Smooth muscle cell (in vitro differentiated cells): ENCODE results near the gene PDIK1L. TPM values are rescaled to one million over a fixed set of nuclear protein-coding genes. Genes with fewer than 3 reads are reported as not detected.

Source experiments
- DNase-seq: peaks from one replicate; lab custom pipeline; 2025; ENCODE audit not compliant: unreplicated experiment; lab: John Stamatoyannopoulos, UW
- H2AFZ ChIP-seq: fragments of 200-600 bp; sonication (generic); 2 replicates; pipeline ENCODE4 v1.6.0; 2016; ENCODE audit warnings: antibody characterized with exemption, low read depth, mild to moderate bottlenecking
- H3F3A ChIP-seq: fragments of 200-600 bp; sonication (generic); 2 replicates; pipeline ENCODE4 v1.6.0; 2017; ENCODE audit warnings: antibody characterized with exemption, low read depth
- H3K27ac ChIP-seq: fragments of 200-600 bp; sonication (generic); 2 replicates; pipeline ENCODE4 v1.5.1; 2016; ENCODE audit warnings: low read depth, mild to moderate bottlenecking
- H3K27me3 ChIP-seq: fragments of 200-600 bp; sonication (generic); 2 replicates; pipeline ENCODE4 v1.6.1; 2016; ENCODE audit warnings: low read depth, mild to moderate bottlenecking
- H3K36me3 ChIP-seq: fragments of 200-600 bp; sonication (generic); 2 replicates; pipeline ENCODE4 v1.5.1; 2016; ENCODE audit warnings: low read depth
- H3K4me1 ChIP-seq: fragments of 200-600 bp; sonication (generic); 2 replicates; pipeline ENCODE4 v1.5.1; 2016; ENCODE audit warnings: low read depth
- H3K4me2 ChIP-seq: fragments of 200-600 bp; sonication (generic); 2 replicates; pipeline ENCODE4 v1.6.0; 2016; ENCODE audit warnings: mild to moderate bottlenecking
- H3K4me3 ChIP-seq: fragments of 200-600 bp; sonication (generic); 2 replicates; pipeline ENCODE4 v1.5.1; 2016; ENCODE audit warnings: mild to moderate bottlenecking
- H3K79me2 ChIP-seq: fragments of 200-600 bp; sonication (generic); 2 replicates; pipeline ENCODE4 v1.6.0; 2016; ENCODE audit warnings: low read depth, mild to moderate bottlenecking
- H3K9ac ChIP-seq: fragments of 200-600 bp; sonication (generic); 2 replicates; pipeline ENCODE4 v1.6.0; 2016; ENCODE audit warnings: low read depth
- H3K9me3 ChIP-seq: fragments of 200-600 bp; sonication (generic); replicated peaks from 2 replicates; pipeline ENCODE4 v1.5.1; 2016; ENCODE audit warnings: low read depth
- H4K20me1 ChIP-seq: fragments of 200-600 bp; sonication (generic); 2 replicates; pipeline ENCODE4 v1.6.0; 2016; ENCODE audit warnings: low read depth
- WGBS: methylation state at CpG from one replicate; pipeline ENCODE4 v1.1.7; 2016; ENCODE audit warnings: low lambda C conversion rate; 5-methylcytosine and 5-hydroxymethylcytosine counted together
- polyA plus RNA-seq: library from polyadenylated mRNA; unstranded; fragments of >200 nt; fragmentation: Nextera tagmentation; extraction: Ambion mirVana; gene quantifications from 2 replicates; pipeline ENCODE4 v1.2.1, GENCODE V29; 2016
- total RNA-seq: library from RNA; depleted of rRNA; stranded (reverse); fragments of >200 nt; gene quantifications from 2 replicates; pipeline ENCODE4 v1.2.3, GENCODE V29; 2014
- TF ChIP-seq, protein P1 (sequence below): fragments of 200-600 bp; sonication (generic); IDR thresholded peaks from 2 replicates; pipeline ENCODE4 v1.5.1; 2017; ENCODE audit warnings: borderline replicate concordance, mild to moderate bottlenecking, antibody characterized with exemption; ENCODE audit not compliant: insufficient read depth, poor library complexity, severe bottlenecking

The PDIK1L gene
- total and polyA plus RNA-seq, 2 experiments from 2014 or later: 1.9 to 3.7 TPM

DNA sequence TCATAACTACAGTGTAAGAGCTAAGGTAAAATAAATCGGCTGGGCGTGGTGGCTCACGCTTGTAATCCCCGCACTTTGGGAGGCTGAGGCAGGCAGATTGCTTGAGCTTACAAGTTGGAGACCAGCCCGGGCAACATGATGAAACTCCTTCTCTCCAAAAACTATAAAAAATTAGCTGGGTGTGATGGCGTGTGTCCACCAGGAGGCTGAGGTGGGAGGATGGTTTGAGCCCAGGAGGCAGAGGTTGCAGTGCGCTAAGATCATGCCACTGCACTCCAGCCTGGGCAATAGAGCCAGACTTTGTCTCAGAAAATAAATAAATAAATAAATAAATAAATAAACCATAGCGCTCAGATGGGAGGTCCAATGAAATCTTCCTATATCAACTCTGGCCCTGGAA is 30.5 kb downstream of the PDIK1L start:
- no peaks in the 10 kb centered on the region for H3K4me1 ChIP-seq
- H3K27ac ChIP-seq: no peak overlapping the region
- no peak overlapping the region for H3K9ac ChIP-seq
- no peak for DNase-seq
- no peak overlapping the region for H3K4me3 ChIP-seq
- no peaks in the 10 kb centered on the region for H3K79me2 ChIP-seq
- no peak overlapping the region for H2AFZ ChIP-seq
- no peak overlapping the region for H3K4me2 ChIP-seq
- H4K20me1 ChIP-seq: no peaks in the 10 kb centered on the region
- no peaks in the 10 kb centered on the region for H3K27me3 ChIP-seq
- WGBS: 92% methylated on average over 8 of the region's 8 CpGs
- H3K36me3 ChIP-seq: no peaks in the 10 kb centered on the region
- TF ChIP-seq, protein P1, sequence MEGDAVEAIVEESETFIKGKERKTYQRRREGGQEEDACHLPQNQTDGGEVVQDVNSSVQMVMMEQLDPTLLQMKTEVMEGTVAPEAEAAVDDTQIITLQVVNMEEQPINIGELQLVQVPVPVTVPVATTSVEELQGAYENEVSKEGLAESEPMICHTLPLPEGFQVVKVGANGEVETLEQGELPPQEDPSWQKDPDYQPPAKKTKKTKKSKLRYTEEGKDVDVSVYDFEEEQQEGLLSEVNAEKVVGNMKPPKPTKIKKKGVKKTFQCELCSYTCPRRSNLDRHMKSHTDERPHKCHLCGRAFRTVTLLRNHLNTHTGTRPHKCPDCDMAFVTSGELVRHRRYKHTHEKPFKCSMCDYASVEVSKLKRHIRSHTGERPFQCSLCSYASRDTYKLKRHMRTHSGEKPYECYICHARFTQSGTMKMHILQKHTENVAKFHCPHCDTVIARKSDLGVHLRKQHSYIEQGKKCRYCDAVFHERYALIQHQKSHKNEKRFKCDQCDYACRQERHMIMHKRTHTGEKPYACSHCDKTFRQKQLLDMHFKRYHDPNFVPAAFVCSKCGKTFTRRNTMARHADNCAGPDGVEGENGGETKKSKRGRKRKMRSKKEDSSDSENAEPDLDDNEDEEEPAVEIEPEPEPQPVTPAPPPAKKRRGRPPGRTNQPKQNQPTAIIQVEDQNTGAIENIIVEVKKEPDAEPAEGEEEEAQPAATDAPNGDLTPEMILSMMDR: no peak
- H3K9me3 ChIP-seq: no peaks in the 10 kb centered on the region
- H3F3A ChIP-seq: no peaks in the 10 kb centered on the region

DNA sequence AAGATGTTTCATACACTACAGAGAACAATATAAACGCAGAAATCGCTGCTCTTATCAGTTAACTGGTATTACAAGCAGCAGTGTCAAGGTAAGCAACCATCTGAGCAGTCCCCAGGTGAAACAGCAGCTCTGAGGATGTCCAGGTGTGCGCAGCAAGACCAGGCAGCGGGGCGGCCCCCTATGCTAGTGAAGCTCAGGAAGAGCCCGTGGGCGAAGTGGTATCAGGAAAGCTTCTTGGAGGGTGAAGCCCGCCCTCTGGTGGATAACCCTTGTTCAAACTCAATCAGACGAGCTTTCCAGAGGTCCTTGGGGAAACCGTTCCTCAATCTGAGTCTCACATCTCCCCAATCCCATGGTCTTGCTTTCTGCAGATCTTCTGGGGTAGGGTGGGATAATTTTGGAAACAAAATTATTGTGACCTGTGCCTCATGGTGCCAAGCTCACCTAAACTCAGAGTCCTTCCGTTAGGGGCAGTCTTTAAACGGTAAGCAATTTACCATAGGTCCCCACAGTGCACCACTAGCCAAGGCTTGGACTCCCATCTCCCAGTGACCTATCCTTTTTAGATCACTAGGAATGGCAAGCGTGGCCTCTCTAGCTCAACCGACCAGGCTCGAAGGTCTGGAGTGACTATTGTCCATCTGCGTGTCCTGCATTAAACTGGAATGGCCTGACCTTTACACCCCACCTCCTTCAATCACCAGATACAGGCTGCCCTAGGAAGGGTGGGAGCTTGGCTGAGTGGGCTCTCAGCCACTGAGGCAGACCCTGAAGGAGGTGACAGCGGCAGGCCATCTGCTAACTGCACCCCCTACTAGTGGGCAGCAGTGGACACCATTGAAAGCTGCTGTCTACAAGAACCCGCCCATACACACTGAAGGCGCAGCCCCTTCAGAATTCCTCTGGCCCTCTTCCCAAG is 33.7 kb downstream of the PDIK1L start:
- H3K9ac ChIP-seq: no peak overlapping the region
- no peaks in the 10 kb centered on the region for H3F3A ChIP-seq
- H3K4me2 ChIP-seq: peak overlapping the region; percentile 10
- H3K27me3 ChIP-seq: no peaks in the 10 kb centered on the region
- H3K36me3 ChIP-seq: no peaks in the 10 kb centered on the region
- H3K9me3 ChIP-seq: no peaks in the 10 kb centered on the region
- H2AFZ ChIP-seq: peak overlapping the region; percentile 40
- H3K79me2 ChIP-seq: no peaks in the 10 kb centered on the region
- no peak overlapping the region for H3K27ac ChIP-seq
- H3K4me1 ChIP-seq: no peaks in the 10 kb centered on the region
- no peaks in the 10 kb centered on the region for H4K20me1 ChIP-seq
- 30% methylated on average over 19 of the region's 19 CpGs for WGBS
- TF ChIP-seq, protein P1: peak; percentile 72
- DNase-seq: peak; percentile 21
- H3K4me3 ChIP-seq: no peak overlapping the region

DNA sequence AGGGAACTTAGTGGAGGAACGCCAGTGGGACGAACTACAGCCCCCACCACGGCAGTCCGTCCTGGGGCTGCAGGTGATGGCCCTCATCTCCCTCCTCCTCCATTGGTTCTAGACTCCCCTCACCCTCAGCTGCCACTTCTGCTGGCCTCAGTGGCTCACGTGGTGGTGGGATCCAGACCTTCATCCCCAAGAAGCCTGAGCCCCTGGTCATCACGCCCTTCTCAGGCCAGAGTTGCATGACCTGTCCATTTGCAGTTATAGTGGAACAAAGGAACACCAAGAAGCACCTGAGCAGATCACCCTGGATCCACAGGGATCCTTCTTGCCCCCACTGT is 34.3 kb downstream of the PDIK1L start:
- no peaks in the 10 kb centered on the region for H3K4me1 ChIP-seq
- H3K4me2 ChIP-seq: no peak overlapping the region
- H3K27ac ChIP-seq: no peak overlapping the region
- H3K9ac ChIP-seq: no peak overlapping the region
- H3K27me3 ChIP-seq: no peaks in the 10 kb centered on the region
- H2AFZ ChIP-seq: no peak overlapping the region
- H3K36me3 ChIP-seq: no peaks in the 10 kb centered on the region
- no peaks in the 10 kb centered on the region for H4K20me1 ChIP-seq
- TF ChIP-seq, protein P1: no peak
- no peak for DNase-seq
- H3K79me2 ChIP-seq: no peaks in the 10 kb centered on the region
- 38% methylated on average over 6 of the region's 6 CpGs for WGBS
- H3F3A ChIP-seq: no peaks in the 10 kb centered on the region
- H3K9me3 ChIP-seq: no peaks in the 10 kb centered on the region
- H3K4me3 ChIP-seq: no peak overlapping the region

DNA sequence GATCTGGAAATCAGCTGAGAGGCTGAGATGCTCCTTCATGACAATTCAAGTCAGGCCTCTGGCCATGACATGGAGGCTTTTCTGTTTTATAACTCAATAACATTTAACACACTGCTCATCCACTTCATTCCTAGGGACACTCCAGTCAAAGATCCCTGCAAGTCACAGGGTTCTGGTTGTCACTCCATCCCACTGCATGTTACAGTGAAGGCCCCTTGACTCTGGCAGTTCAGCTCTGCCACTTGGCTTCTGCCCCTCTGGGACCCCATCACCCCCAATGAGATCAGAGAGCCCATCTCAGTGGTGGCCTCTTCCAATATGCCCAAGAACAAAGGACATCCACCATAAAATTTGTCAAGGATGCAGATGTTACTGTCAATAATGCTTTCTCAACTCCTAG is 37.3 kb downstream of the PDIK1L start:
- DNase-seq: no peak
- Histone ChIP-seq H3K9me3 (no peaks in the 10 kb centered on the region), H3K79me2 (no peaks in the 10 kb centered on the region), H3K9ac (no peak overlapping the region), H3K4me2 (no peak overlapping the region), H3K27me3 (peaks cover 3% of the 10 kb centered on the region), H2AFZ (no peak overlapping the region), H3K4me3 (no peak overlapping the region), H3F3A (no peaks in the 10 kb centered on the region), H3K36me3 (no peaks in the 10 kb centered on the region), H4K20me1 (no peaks in the 10 kb centered on the region), H3K4me1 (no peaks in the 10 kb centered on the region), H3K27ac (no peak overlapping the region)
- TF ChIP-seq, protein P1: no peak
